CD4-positive, alpha-beta T cell treated with Interleukin-17A for 1 hour (primary cell): Measurements from ENCODE around the gene DCAF12L2.
"Not testable (repeated sequence)": the region's sequence is repeated elsewhere in the genome, so short reads cannot be mapped to it uniquely, and the experiment has no call there.

Experiments
- DNase-seq: peaks from one replicate; pipeline ENCODE4 v3.0.0-alpha.2; 2020

DCAF12L2 gene

DNA sequence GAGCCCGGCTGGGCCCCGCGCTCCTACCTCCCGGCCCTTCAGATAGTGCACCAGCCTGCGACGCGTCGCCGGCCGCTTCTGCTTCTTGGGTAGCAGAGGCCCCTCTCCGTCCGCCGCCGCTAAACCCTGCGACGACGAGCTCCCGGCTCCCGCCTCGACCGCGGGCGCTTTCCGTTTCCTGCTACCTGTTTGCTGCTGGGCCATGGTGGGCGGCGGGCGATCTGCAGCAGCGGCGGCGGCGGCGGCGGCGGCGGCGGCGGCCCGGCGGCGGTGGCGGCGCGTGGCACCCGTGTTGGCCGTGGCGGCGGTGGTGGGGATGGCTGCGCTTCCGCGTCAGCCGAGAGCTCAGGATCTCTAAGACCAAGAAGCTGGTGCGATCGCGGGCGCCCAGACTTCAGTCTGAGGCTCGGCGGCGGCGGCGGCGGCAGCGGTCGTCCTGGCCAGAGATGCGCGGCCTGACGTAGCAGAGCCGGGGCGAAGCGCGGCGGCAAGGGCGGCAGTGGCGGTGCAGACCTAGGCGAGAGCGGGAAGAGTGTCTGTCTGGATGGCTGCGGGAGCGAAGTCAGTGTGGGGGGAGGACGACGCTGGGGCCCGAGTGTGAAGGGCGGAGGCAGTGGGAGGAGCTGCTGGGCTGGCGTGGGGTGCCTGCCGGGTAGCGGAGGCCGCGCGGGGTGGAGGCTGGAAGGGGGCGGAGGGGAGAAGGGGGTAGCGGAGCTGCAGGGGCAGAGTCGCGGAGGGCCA is at the start of gene DCAF12L2:
DCAF12L2 (minus strand) TSS at position 569 of the 741 bp plus-strand sequence; CDS start at position 204, 365 bp downstream.
- DNase-seq = no peak

DNA sequence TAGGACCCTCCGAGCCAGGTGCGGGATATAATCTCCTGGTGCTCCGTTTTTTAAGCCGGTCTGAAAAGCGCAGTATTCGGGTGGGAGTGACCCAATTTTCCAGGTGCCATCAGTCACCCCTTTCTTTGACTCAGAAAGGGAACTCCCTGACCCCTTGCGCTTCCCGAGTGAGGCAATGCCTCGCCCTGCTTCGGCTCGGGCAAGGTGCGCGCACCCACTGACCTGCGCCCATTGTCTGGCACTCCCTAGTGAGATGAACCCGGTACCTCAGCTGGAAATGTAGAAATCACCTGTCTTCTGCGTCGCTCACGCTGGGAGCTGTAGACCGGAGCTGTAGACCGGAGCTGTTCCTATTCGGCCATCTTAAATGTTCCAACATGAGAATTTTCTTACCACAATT is 24.8 kb upstream of the DCAF12L2 start:
- not testable (repeated sequence) for DNase-seq

DNA sequence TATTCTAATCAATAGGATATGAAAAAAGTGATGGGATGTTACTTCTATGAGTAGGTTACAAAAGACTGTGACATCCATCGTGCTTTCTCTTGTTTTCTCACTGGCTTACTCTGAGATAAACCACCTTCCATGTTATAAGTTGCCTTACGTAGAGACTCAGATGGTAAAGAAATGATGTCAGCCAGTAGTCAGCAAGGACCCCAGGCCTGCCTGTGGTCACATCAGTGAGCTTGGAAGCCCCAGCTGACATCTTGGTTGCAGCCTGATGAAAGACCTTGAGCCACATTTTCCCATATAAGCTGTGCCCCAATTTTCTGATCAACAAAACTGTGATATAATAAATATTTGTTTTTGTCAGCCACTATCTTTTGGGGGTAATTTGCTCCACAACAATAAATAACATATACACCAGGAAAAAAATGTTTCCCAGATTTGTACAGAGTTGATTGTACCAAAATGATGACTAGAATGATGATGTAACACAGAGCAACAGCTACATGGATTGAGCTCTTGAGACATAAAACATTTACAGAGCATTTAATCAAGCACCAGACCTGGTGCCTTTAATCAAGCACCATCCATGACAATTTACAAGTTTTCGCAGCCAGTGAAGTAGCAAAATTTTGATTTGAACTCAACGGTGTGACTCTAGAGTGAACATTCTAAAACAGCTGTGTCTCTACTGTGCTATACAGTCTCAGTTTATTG is 11.2 kb upstream of the DCAF12L2 start:
- DNase-seq = no peak

DNA sequence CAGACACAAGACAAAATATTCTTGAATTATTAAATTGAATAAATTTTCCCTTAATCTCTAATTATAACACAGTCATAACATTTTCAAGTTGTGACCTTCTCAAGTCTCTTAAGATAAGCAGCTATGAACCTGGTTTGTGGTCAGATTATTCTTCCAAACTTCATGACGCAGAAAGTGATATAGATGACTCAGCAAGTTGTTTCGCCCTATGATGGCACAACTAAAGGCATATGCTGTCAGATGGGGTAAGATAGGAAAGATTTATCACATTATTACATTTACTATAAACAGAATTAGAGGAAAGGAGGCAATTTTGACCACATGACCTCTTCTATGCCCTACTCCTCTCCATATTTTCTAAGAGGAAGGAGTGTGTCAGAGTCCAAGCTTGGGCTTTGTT is 4.6 kb upstream of the DCAF12L2 start:
- DNase-seq = no peak

DNA sequence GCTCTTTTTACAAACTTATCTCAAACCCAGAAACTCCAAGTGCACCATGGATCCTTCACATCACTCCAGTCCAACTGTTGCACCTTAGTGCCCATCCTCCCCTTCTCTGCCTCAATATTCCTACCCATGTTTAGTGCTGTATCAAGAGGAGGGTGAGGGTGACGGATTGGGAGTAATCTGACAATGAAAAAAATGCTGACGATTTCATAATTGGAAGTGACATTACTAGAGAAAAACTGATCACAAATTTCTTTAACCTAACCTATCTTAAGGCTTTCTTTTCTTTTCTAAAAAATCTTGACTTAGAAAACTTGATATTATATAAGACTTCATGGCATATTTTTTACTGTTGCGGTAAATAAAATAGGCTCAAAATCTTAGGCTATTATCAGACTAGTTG is 1.5 kb upstream of the DCAF12L2 start:
- no peak for DNase-seq

DNA sequence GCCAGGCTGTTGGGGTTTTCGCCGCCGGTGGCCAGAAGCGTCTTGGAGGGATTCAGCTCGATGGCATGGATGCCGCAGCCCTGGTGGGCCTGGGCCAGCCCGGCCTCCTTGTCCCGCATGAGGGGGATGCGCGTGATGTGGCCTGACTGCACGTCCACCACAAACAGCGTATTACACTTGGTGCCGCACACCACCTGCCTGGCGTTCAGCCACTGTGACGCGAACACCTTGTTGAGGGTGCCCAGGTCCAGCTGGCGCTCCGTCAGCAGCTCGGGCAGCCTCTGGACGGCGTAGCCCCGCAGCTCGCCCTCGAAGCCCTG is 728 bp downstream of the DCAF12L2 start:
- DNase-seq = no peak

DNA sequence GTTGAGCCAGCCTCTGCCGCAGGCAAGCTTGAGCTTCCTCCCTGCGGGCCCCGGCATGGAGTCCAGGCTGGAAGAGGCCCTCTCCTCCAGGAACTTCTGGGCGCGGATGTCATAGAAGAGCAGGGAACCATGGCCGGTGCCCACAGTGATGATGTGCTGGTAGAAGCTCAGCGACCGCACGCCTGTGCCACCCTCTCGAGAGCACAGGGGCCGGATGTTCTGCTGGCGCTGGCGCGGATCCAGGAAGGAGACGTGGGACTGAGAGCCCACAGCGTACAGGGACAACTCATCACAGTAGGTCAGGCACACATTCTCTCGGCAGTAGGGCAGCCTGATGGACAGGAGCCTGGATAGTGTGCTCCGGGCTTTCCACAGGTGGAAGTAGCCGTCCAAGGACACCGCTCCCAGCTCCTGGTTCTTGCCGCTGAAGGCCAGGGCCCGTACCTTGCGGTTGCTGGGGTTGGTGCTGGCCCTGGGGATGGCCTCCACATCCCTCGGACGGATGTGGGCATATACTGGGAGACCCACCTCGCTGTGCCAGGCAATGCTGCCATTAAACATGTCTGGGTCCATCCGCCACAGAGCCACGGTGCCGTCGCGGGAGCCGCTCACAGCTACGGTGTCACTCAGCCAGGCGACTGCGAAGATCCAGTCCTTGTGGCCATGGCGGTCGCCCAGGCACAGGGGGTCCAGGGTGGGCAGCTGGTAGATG is 1.2 kb downstream of the DCAF12L2 start:
- DNase-seq = no peak

DNA sequence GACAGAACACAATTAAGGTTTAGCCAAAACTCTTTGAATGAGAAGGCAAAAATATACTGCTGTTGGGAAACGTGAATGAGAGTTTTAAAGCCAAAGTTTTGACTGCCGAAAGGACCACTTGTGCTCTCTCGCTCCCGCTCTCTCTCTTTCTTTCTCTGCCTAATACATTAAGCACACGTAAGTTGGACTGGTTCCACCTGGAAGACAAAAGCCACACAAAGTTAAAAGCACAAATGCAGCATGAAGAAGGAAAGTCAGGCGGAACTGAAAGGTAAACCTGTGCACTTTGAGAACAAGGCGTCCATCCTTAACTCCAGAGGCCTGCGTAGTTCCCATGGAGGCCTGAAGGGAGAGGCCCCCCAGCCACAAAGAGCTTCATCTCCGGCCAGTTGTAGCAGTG is 1.9 kb downstream of the DCAF12L2 start:
- DNase-seq = no peak

DNA sequence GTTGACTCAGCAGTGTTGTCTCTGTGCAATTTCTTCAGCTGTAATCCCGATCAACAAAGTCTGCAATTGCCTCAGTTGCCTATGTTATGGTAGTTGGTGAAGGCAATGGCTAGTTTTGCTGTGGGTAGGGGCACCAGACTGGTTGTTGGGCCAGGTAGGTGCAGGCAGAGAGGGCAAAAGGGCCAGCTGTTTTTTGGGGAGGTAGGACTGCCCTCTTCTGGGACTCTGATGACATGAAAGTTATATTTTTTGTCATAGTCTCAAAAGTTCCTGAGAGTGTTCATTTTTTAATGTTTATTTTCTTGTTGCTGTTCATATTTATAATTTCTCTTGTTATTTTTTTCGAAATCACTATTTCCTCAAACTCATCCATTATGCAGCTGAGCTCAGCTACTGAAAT is 25.1 kb downstream of the DCAF12L2 start:
- no peak for DNase-seq

DNA sequence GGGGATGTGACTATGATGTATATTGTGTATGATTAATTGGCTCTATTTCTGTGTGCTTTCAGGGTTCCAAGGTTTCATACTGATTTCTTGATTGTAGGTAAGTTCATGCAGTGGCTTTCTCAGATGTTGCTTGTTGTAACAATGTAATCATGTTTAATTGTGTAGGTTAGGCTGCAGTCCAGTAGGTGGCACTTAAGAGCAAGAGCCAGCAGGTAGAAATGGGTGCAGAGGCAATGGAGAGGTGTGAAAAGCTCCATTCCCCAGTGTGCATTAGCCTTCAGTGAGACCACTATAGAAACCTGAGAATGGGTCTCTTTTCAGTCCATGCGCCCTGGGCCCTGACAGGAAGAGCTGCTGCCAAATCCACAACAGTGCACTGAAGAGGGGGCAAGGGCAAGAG is 28.2 kb downstream of the DCAF12L2 start:
- DNase-seq = no peak

DNA sequence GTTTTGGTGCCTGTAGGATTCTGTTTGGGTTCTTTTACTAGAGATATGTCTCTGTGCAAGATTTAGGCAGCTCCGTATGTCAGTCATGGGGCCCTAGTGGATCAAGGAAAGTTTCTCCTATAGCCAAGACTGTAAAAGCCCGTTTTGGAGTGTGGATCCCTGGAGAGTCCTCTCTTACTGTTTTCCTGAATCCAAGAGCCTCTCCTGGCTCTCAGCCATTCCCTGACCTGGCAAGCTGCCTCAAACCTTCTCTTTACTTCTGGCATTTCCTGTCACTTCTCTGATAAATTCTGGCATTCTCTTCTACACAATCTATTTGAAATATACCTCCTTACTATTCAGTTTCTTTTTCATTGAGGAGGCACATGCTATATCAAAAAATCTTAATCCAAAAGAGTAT is 41.4 kb downstream of the DCAF12L2 start:
- no peak for DNase-seq
